Measurements from ENCODE around the gene ATP2C2.

GRCh38 chr16:84442416-84443145 is 74.2 kb downstream of the ATP2C2 start:
- TF ChIP-seq CTCF (IDR thresholded peaks at IDR 0.05), result no peak
- no peak for TF ChIP-seq EZH2 (IDR thresholded peaks at IDR 0.05; ENCODE audit: borderline replicate concordance, insufficient read depth, low read depth, low read length, poor library complexity, severe bottlenecking)

All from B cell (primary cell).